GM18868 (cell line): Measurements from ENCODE around the gene PNLIPRP2.

Experiments
- ATAC-seq: cut with Tn5 transposase; IDR thresholded peaks from one replicate; pipeline ENCODE4 v1.9.1; 2021; ENCODE audit warnings: mild to moderate bottlenecking, moderate library complexity; ENCODE audit not compliant: unreplicated experiment

Gene PNLIPRP2

DNA sequence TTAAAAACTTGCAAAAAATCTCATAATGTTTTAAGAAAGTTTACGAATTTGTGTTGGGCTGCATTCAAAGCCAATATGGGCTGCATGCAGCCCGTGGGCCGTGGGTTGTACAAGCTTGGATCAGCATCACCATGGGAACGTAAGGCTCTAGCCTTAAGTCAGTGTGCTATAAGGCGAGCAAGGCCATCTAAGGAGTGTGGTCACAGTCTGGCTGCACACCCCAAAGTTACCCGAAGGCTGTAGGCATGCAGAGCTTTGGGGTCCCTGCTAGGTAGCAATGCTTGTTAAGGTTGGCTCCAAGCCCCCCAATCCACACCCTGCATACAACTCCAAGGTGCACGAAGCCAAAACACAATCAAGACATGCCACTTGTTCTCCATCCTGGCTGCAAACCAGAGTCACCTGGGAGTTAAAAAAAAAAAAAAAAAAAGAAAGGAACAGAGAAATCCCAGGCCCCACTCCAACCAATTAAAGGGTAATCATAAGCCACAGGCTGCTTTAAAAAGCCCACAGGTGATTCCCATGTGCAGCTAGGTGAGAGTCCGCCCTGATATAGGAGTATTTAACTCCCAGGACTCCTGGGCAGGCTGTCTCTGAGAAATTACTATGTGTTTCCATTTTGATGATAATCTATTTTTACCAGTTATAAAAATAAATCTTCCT lies 8.5 kb upstream of the PNLIPRP2 start:
- no peak for ATAC-seq

DNA sequence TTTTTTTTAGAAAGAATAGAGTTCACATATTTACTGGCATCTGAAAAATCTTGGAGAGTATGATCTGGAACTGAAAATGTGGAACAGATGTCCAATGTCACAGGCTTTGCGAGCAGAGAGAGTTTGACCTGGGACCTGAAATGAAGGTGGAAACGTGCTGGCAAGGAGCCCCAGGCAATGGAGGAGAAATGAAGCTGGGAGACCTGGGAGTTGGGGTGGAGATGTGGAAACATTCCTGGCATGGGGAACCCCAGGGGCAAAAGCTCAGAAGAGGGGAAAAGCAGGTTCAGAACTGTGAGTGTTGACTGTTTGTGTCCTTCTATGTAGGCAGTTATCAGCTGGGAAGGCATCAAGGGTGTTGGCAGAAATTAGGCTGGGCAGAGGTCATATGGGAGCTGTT lies 7.3 kb upstream of the PNLIPRP2 start:
- no peak for ATAC-seq

DNA sequence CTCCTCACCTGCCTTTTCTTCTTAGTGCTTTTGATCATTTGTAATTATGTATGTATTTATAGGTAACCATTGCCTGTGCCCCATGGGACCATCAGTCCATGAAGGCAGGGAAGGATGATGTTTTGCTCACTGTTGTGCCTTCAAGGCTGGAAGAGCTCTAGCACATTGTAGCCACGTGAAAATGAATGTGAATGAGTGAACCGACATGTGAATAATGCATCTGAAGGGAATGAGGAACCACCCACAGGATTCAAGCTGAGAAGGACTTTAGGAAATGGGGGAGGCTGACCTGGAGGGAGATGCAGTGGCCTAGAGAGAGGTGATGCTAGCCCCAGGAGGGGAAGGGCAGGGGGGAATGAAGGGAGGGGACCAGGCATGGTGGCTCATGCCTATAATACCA lies 6.0 kb upstream of the PNLIPRP2 start:
- no peak for ATAC-seq

DNA sequence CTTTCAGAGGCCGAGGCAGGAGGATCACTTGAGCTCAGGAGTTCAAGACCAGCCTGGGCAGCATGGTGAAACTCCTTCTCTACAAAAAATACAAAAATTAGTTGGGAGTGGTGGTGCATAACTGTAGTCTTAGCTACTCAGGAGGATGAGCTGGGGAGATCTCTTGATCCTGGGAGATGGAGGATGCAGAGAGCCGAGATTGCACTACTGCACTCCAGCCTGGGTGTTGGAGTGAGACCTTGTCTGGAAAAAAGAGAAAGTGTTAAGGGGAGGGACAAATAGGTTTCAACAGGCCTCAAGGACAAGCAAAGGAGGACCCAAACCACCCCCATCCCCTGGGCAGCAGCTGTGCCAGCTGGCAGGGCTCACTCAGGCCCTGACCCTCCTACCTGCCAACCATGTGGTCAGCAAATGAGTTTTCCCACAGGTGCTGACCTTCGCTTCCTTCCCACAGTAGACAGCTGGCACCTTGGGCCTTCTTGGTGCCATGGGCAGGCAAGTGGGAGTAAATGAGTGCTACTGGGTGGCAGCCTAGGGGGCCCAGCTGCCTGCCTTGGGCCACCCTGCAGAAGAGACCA lies 5.5 kb upstream of the PNLIPRP2 start:
- no peak for ATAC-seq

DNA sequence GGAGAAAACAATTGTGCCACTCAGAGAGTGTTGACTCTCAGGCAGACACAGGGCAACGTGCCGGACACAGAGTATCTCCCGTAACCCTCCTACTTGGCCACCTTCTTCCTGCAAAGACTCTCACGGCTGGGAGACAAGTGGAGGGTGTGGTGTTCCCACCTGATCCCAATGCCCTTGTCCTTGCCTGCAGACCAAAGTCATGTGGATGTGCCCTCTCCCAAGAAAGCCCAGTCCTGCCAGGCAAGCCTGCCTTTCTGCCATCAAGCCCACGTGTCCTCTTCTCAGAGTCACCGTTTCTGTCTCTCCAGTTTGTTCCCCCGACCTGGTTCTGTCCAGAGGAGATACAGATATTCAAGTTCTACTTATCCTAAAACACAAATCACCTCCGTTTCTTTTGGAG lies 723 bp downstream of the PNLIPRP2 start:
- no peak for ATAC-seq

DNA sequence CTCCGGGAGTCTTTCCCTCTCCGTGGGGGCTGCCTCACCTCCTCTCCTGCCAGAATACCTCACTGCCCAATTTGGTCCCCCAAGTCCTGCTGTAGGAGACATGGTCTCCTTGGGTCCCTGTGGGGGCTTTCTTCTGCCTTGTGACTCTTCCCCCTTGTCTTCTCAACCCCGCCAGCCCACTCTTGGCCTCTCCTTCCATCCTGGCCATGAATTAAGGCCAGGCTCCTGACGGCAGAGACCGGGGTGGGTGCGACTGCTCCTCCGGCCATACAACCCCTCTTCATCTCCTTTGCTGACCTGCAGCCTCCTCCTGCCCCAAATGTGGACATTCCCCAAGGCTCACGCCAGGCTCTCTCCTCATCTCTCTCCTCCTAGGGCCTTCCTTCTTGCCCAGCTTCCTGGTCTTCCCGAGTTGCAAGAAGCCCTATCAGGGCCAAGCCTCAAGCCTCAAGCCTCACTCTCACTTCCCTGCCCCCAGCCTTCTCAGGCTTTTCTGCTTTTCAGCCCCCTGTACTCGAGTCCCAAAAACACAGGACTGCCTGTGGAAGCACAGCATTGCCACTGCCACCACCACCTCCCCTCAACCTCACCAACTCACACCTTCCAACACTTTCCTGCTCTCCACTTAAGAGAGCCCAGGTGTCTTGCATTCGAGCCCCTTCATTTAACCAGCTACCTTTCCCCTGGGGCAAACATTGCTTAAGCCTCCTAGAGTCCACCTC lies 1.3 kb downstream of the PNLIPRP2 start:
- ATAC-seq, result no peak

DNA sequence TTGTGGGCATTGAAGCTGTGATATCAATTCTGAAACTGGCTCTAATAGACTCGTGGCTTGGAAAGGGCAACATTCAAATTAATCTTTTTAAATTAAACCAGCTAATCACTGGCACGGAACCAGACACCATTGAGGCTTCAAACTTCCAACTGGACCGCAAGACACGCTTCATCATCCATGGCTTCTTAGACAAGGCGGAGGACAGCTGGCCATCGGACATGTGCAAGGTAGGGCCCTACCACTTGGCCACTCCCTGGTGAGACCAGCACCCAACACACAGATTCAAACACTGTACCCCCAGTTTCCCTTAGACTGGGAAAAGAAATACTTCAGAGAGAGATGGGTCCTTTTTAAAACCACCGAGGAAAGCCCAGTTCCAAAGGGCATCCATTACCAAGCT lies 5.1 kb downstream of the PNLIPRP2 start:
- no peak for ATAC-seq

DNA sequence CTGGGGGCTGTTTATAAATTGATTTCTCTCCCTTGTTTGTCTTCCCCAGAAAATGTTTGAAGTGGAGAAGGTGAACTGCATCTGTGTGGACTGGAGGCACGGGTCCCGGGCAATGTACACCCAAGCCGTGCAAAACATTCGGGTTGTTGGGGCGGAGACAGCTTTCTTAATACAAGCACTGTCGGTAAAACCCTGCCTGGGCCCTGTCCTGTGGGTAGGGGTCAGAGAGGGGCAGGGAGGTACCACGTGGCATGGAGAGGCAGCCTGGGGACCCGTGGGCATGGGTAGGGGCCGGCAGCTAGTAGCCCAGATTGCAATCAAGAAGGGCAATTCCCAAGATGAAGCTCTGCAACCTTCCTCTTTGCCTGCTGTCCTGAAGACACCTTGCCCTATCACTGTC lies 6.1 kb downstream of the PNLIPRP2 start:
- ATAC-seq, result no peak

DNA sequence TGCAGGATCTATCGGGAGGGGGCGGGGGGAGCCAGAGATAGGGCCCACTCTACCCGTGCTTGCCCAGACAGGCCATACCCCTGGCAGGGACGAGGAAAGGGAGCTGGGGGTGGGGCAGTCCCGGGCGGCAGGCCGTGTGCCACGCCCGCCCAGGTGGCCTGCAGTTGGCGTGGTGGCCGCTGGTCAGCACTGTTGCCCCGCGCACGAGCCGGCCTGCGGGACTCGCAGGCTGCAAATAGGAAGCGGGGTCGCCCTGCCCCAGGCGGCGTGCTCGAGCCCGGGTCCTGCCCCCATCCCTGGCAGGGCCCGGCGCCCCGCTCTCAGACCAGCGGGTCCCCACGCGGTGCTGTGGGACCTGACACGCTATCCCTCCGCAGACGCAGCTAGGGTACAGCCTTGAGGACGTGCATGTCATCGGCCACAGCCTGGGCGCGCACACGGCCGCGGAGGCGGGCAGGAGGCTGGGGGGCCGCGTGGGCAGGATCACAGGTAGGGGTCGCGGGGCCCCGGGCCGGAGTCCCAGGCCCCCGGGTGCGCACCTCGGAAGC lies 6.7 kb downstream of the PNLIPRP2 start:
- ATAC-seq, result no peak

DNA sequence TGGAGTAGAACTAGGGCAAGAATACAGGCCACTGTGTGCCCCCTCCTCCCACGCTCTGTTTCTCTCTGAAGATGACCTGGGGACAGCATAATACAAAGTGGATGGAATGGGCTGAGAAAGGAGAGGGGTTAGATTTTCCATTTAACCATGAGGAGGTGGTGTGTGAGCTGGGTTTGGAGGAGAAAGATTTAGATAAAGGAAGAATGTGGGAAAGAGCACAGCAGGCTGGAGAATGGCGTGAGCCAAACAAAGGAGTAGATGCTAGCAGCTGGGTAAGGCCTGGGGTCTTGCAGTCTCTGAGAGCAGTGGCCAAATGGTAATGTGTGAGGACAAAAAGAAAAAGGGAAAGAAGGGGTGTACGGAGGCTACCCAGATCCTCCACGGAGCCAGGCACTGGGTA lies 8.6 kb downstream of the PNLIPRP2 start:
- ATAC-seq, result no peak

DNA sequence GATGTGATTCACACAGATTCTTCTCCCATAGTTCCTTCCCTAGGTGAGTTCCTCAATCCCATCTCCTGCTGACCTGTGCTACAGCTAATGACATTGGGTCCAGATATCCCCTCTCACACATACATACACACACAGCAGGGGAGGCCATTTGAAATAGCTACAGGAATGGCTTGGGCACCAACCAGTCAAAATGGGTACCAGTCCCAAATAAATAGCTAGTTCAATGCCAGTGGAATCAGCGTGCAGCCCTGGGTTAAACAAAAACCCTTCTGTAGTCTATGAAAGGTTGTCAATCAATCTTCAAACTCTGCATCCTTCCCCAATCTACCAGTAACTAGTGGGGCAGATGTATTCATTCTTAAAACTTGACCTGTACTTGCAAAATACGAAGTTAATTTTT lies 9.3 kb downstream of the PNLIPRP2 start:
- no peak for ATAC-seq

DNA sequence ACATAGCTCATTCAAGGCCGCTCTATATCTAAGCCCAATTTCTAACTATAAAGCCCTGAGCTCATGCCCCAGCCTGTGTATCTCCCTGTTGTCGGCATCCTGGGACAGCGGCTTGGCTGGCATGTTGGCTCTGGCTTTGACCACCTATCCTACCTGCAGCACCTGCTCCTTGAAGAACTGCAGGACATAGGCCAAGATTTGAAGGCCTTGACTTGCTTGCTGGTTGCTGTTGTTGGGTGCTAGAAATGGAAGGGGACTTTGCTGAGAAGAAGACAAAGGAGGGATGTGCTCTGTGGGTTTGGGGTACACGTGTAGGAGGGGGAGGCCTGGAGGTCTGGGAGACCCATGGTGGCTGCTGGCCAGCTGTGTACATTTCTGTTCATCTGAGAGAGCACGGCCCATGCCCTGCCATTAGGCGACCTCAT lies 11.1 kb downstream of the PNLIPRP2 start:
- ATAC-seq, result no peak

DNA sequence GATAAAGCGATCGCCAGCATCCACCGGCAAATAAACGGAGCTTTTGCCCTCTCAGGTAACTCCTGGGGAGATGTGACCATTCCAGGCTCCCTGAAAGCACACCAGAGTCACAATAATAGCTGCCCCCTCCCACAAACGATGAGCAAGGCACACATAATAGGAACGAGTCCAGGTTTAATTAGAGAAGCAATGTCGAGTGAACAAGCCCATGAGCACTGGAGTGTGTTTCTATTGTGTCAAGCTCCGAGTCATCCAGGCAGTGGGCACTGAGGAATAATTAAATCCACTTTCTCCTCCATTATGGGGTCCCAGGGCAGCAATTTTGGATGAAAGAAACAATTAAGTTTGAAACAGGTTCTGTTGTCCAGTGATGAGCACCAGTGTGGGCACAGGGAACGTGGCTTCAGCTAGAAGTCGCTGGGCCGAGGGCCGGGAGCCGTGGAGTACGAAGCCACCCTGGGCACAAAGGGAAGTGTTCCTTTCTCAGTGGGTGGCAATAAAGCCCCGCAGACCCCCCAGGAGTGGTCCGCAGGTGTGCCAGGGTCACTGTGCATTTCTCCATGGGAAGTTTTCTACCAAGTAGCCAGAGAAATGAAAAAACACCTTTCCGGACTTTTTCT lies 12.0 kb downstream of the PNLIPRP2 start:
- ATAC-seq, result no peak

DNA sequence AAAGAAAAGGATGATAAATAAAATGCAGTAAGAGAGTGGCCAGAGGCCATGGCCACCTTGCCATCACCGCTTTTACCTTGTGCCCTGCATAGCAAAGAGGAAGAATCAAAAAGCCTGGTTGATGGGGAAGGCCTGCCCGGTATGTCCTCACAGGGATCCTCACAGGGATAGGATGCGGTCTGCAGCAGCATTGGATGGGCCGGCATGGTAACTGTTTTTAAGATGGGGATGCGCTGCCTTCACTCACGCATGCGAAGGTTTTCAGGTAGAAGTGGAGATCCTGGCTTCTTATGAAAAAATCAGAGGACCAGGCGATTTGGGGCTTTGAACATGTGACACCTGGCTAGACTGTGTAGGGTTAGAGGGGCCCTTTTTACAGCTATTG lies 12.5 kb downstream of the PNLIPRP2 start:
- ATAC-seq, result no peak

DNA sequence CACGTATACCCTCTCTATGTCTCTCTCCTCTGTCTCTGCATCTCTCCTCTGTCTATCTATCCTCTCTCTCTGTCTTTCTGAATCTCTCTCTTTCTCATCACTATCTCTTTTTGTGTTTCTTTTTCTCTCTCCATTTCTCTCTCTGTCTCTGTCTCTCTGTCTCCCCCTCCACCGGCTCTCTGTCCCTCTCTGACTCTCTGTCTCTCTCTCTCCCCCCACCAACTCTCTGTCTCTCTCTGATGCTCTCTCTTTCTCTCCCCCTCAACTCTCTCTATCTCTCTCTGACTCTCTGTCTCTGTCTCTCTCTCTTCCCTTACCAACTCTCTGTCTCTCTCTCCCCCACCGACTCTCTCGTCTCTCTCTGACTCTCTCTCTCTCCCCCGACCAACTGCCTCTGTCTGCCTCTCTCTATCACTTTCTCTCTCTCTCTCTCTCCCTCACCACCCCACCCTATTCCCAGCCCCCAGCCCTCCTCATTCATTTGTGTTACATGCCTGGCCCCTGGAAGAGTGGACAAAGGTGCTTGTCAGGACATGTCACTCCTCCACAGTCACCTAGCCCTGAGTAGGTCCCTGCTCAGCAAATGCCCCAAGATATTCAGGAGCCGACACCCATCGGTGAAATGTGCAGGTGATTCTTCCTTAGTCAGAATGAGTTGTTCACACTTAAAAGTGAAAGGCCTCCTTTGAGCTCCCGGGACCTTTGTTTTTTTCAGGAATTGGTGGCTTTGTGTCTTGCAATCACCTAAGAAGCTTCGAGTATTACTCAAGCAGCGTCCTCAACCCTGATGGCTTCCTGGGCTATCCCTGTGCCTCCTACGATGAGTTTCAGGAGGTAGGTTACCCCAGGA lies 13.6 kb downstream of the PNLIPRP2 start:
- ATAC-seq, result no peak

DNA sequence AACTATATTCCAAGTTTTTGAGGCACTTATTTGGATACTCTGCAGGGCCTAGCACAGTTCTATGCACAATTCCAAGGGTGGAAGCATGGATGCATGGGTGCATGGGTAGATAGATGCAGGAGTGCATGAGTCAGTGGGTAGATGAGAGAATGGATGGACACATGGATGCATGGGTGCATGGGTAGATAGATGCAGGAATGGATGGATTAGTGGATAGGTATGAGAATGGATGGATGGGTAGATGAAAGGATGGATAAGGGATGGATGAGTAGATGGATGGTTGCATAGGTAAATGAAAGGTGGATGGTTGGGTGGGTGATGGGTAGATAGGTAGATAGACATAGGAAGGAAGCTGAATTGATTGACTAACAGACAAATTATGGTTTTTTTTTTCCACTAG lies 15.6 kb downstream of the PNLIPRP2 start:
- ATAC-seq, result no peak

DNA sequence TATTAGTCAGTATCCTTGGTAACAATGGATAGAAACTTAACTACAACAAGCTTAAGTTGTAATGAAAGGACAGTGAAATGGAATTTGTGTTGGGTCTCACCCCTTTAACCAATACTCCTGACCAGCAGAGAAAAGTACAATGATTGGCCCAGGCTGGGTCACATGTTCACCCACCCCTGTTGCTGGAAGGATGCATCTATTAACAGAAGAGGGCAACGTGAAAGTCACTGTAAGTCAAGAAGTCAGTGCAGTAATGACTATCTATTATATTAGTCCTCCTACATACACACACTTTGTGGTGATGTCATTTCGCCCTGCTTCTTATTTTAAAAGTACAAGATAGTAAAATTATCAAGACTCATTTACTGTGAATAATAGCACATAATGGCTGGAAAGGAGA lies 16.2 kb downstream of the PNLIPRP2 start:
- no peak for ATAC-seq

DNA sequence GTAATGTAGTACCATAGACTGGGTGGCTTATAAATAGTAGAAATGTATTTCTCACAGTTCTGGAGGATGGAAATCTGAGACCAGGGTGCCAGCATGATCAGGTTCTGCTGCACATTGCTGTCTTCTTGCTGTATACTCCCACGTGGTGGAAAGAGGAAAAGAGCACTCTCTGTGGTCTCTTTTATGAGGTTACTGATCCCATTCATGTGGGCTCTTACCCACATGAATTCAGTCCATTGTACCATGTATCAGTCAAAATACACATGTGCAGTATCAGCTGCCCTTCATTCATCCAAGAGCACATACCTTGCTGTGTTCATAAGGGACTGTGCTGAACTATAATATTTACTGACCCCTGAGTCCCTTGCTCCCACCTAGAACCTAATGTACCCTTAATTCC lies 17.1 kb downstream of the PNLIPRP2 start:
- no peak for ATAC-seq

DNA sequence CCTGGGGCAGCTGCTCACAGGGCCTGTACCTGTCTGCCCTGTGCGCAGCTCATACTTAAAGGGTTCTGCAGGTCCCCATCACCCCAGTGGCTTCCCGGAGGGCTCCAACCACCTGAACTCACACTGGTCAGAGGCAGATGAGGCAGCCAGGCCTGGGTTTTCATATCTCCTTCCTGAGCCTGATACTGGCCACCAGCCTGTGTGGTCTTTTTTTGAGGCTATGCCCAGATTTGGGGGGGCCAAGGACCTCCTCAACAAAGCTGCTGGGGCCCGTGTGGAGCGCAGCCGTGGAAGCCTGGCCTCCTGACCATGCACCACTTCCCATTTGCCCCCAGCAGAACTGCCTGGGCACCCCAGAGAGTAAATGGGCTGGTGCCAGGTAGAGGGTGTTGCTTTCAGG lies 25.7 kb downstream of the PNLIPRP2 start:
- no peak for ATAC-seq

DNA sequence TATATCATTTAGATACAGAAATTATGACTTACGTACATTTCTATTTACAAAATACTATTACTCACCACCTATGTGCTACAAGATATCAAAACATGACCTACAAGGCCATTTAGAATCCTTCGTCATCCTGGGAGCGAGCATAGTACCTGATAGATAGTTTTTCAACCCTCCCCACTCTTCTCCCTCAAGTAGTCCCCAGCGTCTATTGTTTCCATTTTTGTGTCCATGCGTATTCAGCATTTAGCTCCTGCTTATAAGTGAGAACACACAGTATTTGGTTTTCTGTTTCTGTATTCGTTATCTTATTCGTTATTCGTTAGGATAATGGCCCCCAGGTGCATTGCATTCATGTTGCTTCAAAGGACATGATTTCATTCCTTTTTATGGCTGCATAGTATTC lies 28.1 kb downstream of the PNLIPRP2 start:
- ATAC-seq, result no peak

DNA sequence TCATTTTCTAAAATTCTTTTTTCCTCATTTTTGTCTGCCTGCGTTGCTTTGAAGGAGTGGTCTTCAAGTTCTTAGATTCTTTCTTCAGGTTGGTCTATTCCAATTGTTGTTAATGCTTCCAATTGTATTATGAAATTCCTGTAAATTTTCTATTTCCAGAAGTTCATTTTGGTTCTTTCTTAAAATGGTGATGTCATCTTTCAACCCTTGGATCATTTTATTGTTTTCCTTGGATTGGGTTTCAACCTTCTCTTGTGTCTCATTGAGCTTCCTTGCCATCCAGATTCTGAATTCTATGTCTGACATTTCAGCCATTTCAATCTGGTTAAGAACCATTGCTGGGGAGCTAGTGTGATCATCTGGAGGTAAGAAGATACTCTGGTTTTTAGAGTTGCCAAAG lies 33.1 kb downstream of the PNLIPRP2 start:
- ATAC-seq, result no peak
